ENCODE data around the gene NUAK2. TPM values are rescaled to one million over a fixed set of nuclear protein-coding genes. Genes with fewer than 3 reads are reported as not detected.

NUAK2 gene
- total and polyA plus RNA-seq, 2 of the 8 experiments (the other 6 are each of a cell fraction or from before 2014, with no cell fraction given): 9.4 to 12.9 TPM

- Histone ChIP-seq H3K36me3 (ENCODE audit: control insufficient read depth in 2 of 4, insufficient read depth in 4 of 4, low read length in 3 of 4) (peaks cover 0 to 4% (median 0%) of the 10 kb centered on the region in 4 experiments; a peak in 2 of 8 replicates), H2BK120ac (replicated peaks; ENCODE audit: low read depth, low read length) (peak overlapping the region; percentile 51), H3K79me2 (ENCODE audit: control insufficient read depth in 1 of 2, insufficient read depth in 2 of 2, low read length in 2 of 2) (peaks cover 28 to 63% of the 10 kb centered on the region in 2 experiments), H4K91ac (replicated peaks; ENCODE audit: insufficient read length, low read length) (peak overlapping the region; percentile 15), H3K9me3 (ENCODE audit: insufficient read depth in 2 of 2, low read depth in 1 of 2, low read length in 1 of 2) (no peaks in the 10 kb centered on the region), H4K20me1 (replicated peaks in 1 of 2; ENCODE audit: control insufficient read depth in 1 of 2, insufficient read depth in 2 of 2, low read length in 2 of 2) (peaks cover 11 to 32% of the 10 kb centered on the region in 2 experiments), H3K23ac (ENCODE audit: insufficient read length) (no peak overlapping the region), H4K8ac (ENCODE audit: extremely low read depth, insufficient read depth, low read length) (no peak overlapping the region), H2BK15ac (ENCODE audit: low read length) (peak overlapping the region; percentile 40; the same call in 1 of the 2 replicates), H3K9ac (replicated peaks in 1 of 4; ENCODE audit: extremely low read depth in 1 of 4, low read depth in 3 of 4, low read length in 3 of 4) (no peak overlapping the region; a peak in 1 of 7 replicates), H3K27me3 (replicated peaks in 1 of 4; ENCODE audit: control insufficient read depth in 3 of 4, extremely low read depth in 1 of 4, insufficient read depth in 3 of 4, low read length in 3 of 4) (no peaks in the 10 kb centered on the region), H2AFZ (ENCODE audit: low read length) (no peak overlapping the region), H3K79me1 (ENCODE audit: low read depth, low read length) (peaks cover 40% of the 10 kb centered on the region), H3K56ac (replicated peaks; ENCODE audit: insufficient read length, low read depth, low read length) (no peak overlapping the region), H2AK5ac (ENCODE audit: low read depth, low read length) (peak overlapping the region; percentile 76; the same call in 1 of the 2 replicates), H3K14ac (ENCODE audit: insufficient read length) (no peak overlapping the region), H3K4me2 (ENCODE audit: insufficient read depth in 1 of 2, low read depth in 2 of 2, low read length in 2 of 2) (peak overlapping the region; percentile 44 to 65), H3K4me3 (ENCODE audit: extremely low read depth in 1 of 4, insufficient read depth in 2 of 4, low read depth in 3 of 4, low read length in 4 of 4) (peak overlapping the region in 1 of 4 experiments; percentile 93; a peak in 2 of 8 replicates), H2BK5ac (ENCODE audit: low read depth, low read length) (0 out of 2 replicates have a peak overlapping the region, but pooled peaks have one; percentile 38), H2BK12ac (ENCODE audit: low read depth, low read length) (peak overlapping the region; percentile 73; the same call in 1 of the 2 replicates), H3K23me2 (ENCODE audit: low read depth, low read length) (peaks cover 8% of the 10 kb centered on the region), H4K5ac (ENCODE audit: insufficient read length, low read depth, low read length) (no peak overlapping the region), H3K27ac (ENCODE audit: low read depth, low read length) (no peak overlapping the region), H3K4me1 (replicated peaks in 1 of 4; ENCODE audit: control insufficient read depth in 3 of 4, insufficient read depth in 4 of 4, low read length in 3 of 4) (peaks cover 31 to 49% (median 38%) of the 10 kb centered on the region in 4 experiments), H3K4ac (replicated peaks; ENCODE audit: insufficient read length, low read depth, low read length) (peak overlapping the region; percentile 10), H3K18ac (ENCODE audit: extremely low read depth, low read length) (no peak overlapping the region), H2BK20ac (ENCODE audit: low read length) (0 out of 2 replicates have a peak overlapping the region, but pooled peaks have one; percentile 25)
- DNase-seq (ENCODE audit: low read depth in 1 of 2, low spot score in 2 of 2) (no peak), FAIRE-seq (no peak)
- TF ChIP-seq POLR2A (IDR thresholded peaks at IDR 0.05; ENCODE audit: control extremely low read depth in 1 of 2, low read depth in 2 of 2, low read length in 2 of 2): peak in 1 of 2 experiments; percentile 44; a peak in 1 of 3 replicates
- no peak; the same call in 1 of the 2 replicates for TF ChIP-seq POLR2AphosphoS5 (IDR thresholded peaks at IDR 0.05; ENCODE audit: low read depth, low read length)
- ChIA-PET POLR2A (ENCODE audit: partially characterized antibody) (interaction anchor here (0.7 to 11.0 kb wide), 8 partner anchors 12 to 426 kb away, joined by 3 to 134 read pairs (median 6); no protein-coding TSS in a partner anchor), CTCF (ENCODE audit: partially characterized antibody) (interaction anchor here (0.9 to 67.1 kb wide), 6 partner anchors 8 to 138 kb away, joined by 3 to 2424 read pairs (median 16); partner anchors contain the start of gene BLACAT1)
- 84% methylated on average over 6 of the region's 6 CpGs; no CpG with 5 or more reads in 1 of the 2 experiments for WGBS, 2 experiments (ENCODE audit: extremely low coverage in 1 of 2, insufficient coverage in 1 of 2, insufficient read length in 1 of 2, insufficient replicate concordance in 2 of 2, low coverage in 1 of 2, low lambda C conversion rate in 2 of 2, missing lambda C conversion rate in 1 of 2)
Observed at GRCh38 chr1:205318231-205318991, 3.1 kb downstream of the NUAK2 start.
